ENCODE data around the gene CHSY1.

GRCh38 chr15:101171954-101172353, 79.9 kb downstream of the CHSY1 start:
- TF ChIP-seq, protein P1, sequence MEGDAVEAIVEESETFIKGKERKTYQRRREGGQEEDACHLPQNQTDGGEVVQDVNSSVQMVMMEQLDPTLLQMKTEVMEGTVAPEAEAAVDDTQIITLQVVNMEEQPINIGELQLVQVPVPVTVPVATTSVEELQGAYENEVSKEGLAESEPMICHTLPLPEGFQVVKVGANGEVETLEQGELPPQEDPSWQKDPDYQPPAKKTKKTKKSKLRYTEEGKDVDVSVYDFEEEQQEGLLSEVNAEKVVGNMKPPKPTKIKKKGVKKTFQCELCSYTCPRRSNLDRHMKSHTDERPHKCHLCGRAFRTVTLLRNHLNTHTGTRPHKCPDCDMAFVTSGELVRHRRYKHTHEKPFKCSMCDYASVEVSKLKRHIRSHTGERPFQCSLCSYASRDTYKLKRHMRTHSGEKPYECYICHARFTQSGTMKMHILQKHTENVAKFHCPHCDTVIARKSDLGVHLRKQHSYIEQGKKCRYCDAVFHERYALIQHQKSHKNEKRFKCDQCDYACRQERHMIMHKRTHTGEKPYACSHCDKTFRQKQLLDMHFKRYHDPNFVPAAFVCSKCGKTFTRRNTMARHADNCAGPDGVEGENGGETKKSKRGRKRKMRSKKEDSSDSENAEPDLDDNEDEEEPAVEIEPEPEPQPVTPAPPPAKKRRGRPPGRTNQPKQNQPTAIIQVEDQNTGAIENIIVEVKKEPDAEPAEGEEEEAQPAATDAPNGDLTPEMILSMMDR (IDR thresholded peaks at IDR 0.05), result no peak
- TF ChIP-seq EZH2 (IDR thresholded peaks at IDR 0.05) (no peak), EZH2phosphoT487 (IDR thresholded peaks at IDR 0.05) (no peak)

Measured in neural progenitor cell (in vitro differentiated cells).